ENCODE data around the gene ATP11C.
"Not testable (repeated sequence)": the region's sequence is repeated elsewhere in the genome, so short reads cannot be mapped to it uniquely, and the experiment has no call there.

The ATP11C gene

DNA sequence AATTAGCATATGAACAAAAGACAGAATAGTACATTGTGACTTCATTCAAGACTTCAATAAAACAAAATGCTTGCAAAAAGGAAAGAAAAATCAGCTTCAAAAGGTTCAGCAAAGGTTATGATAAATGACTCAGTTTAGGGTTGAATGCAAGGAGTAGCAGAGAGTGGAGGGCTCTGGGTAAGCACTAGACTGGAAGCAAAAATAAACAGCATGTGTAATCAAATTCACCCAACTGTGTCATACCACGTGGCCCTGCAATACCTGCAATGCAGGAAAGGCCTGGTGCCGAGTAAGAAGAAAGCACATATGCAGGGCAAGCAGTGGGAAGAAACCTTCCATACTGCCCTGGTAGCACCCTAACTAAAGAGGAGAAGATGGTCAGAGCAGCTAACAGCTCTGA is 88.7 kb downstream of the ATP11C start:
- no peak overlapping the region for H3K27ac ChIP-seq
- no peak overlapping the region for H3K4me3 ChIP-seq (ENCODE audit: low read depth, low read length)
- no peak for TF ChIP-seq CTCF (IDR thresholded peaks at IDR 0.05)
- no peaks in the 10 kb centered on the region for H3K79me2 ChIP-seq
- no peak overlapping the region for H3K4me2 ChIP-seq (ENCODE audit: low read length)
- no peak overlapping the region for H2AFZ ChIP-seq
- H3K4me1 ChIP-seq, result peaks cover 4% of the 10 kb centered on the region
- no peaks in the 10 kb centered on the region for H3K9me3 ChIP-seq (ENCODE audit: control insufficient read depth, low read length)
- no peaks in the 10 kb centered on the region for H3K27me3 ChIP-seq (ENCODE audit: control insufficient read depth, insufficient read depth, low read length)
- H3K36me3 ChIP-seq (ENCODE audit: control insufficient read depth, insufficient read depth, low read length), result no peaks in the 10 kb centered on the region
- H3K9ac ChIP-seq, result no peak overlapping the region

DNA sequence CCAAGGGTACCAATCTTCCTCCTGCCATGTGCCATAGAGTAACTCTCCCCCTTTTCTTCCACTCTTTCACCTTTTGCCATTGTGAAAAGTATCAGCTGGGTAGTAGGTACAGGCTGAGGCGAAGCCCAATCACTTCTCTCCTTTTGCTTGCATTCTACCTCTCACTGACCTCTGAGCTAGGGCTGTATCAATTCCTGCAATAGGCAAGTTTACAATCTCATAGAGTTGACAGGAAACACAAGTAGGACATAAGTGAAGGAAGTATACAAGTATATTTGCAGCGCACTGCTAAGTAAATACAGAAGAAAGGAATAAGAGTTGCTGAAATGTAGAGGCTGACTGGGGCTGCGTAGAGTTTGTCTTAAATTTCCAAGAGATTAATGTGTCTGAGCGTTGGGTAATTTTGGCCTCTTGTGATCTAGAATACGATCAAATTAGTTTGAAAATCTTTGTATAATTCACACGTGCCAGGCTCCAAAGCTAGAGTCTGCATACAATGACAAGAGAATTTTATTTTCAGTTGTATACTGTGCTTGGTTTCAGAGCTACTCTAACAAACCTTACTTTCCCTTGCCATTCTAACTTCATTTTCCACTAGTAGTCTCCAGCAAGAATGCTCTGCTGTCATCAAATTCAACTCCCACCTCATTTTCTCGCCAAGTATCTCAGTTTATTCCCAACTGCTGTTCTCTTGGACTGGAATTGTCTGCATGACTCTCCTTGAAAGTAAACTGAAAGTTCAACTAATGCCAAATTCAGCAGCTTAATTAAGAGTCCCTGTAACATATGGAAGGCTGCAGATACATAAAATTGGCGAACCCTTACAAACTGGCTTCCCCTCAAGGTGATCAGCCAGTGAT is 90.3 kb downstream of the ATP11C start:
- Histone ChIP-seq H3K36me3 (ENCODE audit: control insufficient read depth, insufficient read depth, low read length) (no peaks in the 10 kb centered on the region), H3K27ac (no peak overlapping the region), H3K27me3 (ENCODE audit: control insufficient read depth, insufficient read depth, low read length) (no peaks in the 10 kb centered on the region), H3K4me1 (peaks cover 4% of the 10 kb centered on the region), H3K9ac (no peak overlapping the region), H3K4me2 (ENCODE audit: low read length) (no peak overlapping the region), H2AFZ (no peak overlapping the region), H3K4me3 (ENCODE audit: low read depth, low read length) (no peak overlapping the region), H3K9me3 (ENCODE audit: control insufficient read depth, low read length) (no peaks in the 10 kb centered on the region), H3K79me2 (no peaks in the 10 kb centered on the region)
- TF ChIP-seq CTCF (IDR thresholded peaks at IDR 0.05), result no peak

- H3K4me2 ChIP-seq (ENCODE audit: low read length); H2AFZ ChIP-seq; H3K79me2 ChIP-seq; H3K9me3 ChIP-seq (ENCODE audit: control insufficient read depth, low read length); H3K27ac ChIP-seq; H3K9ac ChIP-seq; H3K4me3 ChIP-seq (ENCODE audit: low read depth, low read length); H3K36me3 ChIP-seq (ENCODE audit: control insufficient read depth, insufficient read depth, low read length); H3K4me1 ChIP-seq; H3K27me3 ChIP-seq (ENCODE audit: control insufficient read depth, insufficient read depth, low read length): not testable (repeated sequence)
These were observed 96.5 kb downstream of the ATP11C start for GRCh38 chrX:139836335-139836734.

- H3K36me3 ChIP-seq (ENCODE audit: control insufficient read depth, insufficient read depth, low read length), result no peaks in the 10 kb centered on the region
- no peaks in the 10 kb centered on the region for H3K79me2 ChIP-seq
- H3K4me3 ChIP-seq (ENCODE audit: low read depth, low read length), result no peak overlapping the region
- H3K4me2 ChIP-seq (ENCODE audit: low read length), result no peak overlapping the region
- H3K27ac ChIP-seq, result no peak overlapping the region
- H3K9ac ChIP-seq, result no peak overlapping the region
- no peak overlapping the region for H2AFZ ChIP-seq
- no peaks in the 10 kb centered on the region for H3K27me3 ChIP-seq (ENCODE audit: control insufficient read depth, insufficient read depth, low read length)
- TF ChIP-seq CTCF (IDR thresholded peaks at IDR 0.05), result no peak
- H3K4me1 ChIP-seq, result peaks cover 3% of the 10 kb centered on the region
- no peaks in the 10 kb centered on the region for H3K9me3 ChIP-seq (ENCODE audit: control insufficient read depth, low read length)
These were observed 98.0 kb downstream of the ATP11C start for GRCh38 chrX:139834879-139835278.

DNA sequence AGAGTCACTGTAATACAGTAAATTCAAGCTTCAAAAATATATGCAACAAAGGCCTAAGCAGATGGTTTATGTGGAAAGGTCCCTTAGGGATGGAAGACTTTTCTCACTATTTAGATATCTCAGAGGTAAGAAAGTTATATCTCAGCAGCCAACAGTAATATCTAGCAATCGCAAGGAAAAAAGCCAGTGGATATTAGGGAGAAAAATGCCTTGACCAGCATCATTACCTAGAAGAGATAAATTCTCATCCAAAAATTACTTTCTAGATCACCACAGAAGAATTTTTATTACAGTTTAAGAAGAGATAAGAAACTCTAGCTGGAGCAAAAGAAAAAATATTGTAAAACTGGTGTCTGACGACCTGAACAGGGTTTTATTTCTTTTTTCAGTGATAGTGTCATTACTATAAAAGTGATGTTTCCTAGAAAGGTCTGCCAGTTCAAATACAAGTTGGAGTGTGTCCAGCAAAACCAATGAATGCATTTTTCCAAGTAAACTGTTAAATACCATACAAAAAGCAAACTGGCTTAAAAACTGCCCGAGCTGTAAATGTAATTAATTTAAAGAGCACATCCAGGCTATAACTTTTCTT is 100.0 kb downstream of the ATP11C start:
- H3K4me1 ChIP-seq, result peaks cover 3% of the 10 kb centered on the region
- no peaks in the 10 kb centered on the region for H3K9me3 ChIP-seq (ENCODE audit: control insufficient read depth, low read length)
- no peaks in the 10 kb centered on the region for H3K27me3 ChIP-seq (ENCODE audit: control insufficient read depth, insufficient read depth, low read length)
- no peaks in the 10 kb centered on the region for H3K79me2 ChIP-seq
- no peak overlapping the region for H3K27ac ChIP-seq
- H3K36me3 ChIP-seq (ENCODE audit: control insufficient read depth, insufficient read depth, low read length), result no peaks in the 10 kb centered on the region
- no peak overlapping the region for H3K9ac ChIP-seq
- H3K4me3 ChIP-seq (ENCODE audit: low read depth, low read length), result no peak overlapping the region
- no peak overlapping the region for H2AFZ ChIP-seq
- H3K4me2 ChIP-seq (ENCODE audit: low read length), result no peak overlapping the region
- TF ChIP-seq CTCF (IDR thresholded peaks at IDR 0.05), result no peak
